ENCODE measurements around the gene C9orf43.
"Not testable (repeated sequence)": the region's sequence is repeated elsewhere in the genome, so short reads cannot be mapped to it uniquely, and the experiment has no call there.

Gene C9orf43

GRCh38 chr9:113410207-113410864 lies at the start of gene C9orf43, which contains the start of gene POLE3:
Gene C9orf43, plus strand, starts transcription at chr9:113410747. Its CDS starts 2,747 bp downstream, at chr9:113413494.
Gene POLE3, minus strand, starts transcription at chr9:113410675. Its CDS starts 382 bp downstream, at chr9:113410293.
- DNase-seq, result peak; percentile 97

GRCh38 chr9:113361304-113362018 lies 49.1 kb upstream of the C9orf43 start:
- no peak for DNase-seq

- DNase-seq, result no peak
Observed at GRCh38 chr9:113363336-113363735, 47.2 kb upstream of the C9orf43 start.

GRCh38 chr9:113364951-113365350 lies 45.6 kb upstream of the C9orf43 start:
- no peak for DNase-seq

- not testable (repeated sequence) for DNase-seq
Observed at GRCh38 chr9:113365652-113366051, 44.9 kb upstream of the C9orf43 start.

GRCh38 chr9:113368348-113368981 lies 42.1 kb upstream of the C9orf43 start:
- no peak for DNase-seq

GRCh38 chr9:113368982-113369854 lies 41.3 kb upstream of the C9orf43 start:
- no peak for DNase-seq

GRCh38 chr9:113369855-113370140 lies 40.7 kb upstream of the C9orf43 start:
- DNase-seq, result no peak

GRCh38 chr9:113370806-113371325 lies 39.7 kb upstream of the C9orf43 start:
- DNase-seq, result no peak

- no peak for DNase-seq
Observed at GRCh38 chr9:113372059-113372458, 38.5 kb upstream of the C9orf43 start.

GRCh38 chr9:113373256-113373655 lies 37.3 kb upstream of the C9orf43 start:
- DNase-seq, result no peak

GRCh38 chr9:113373676-113374392 lies 36.7 kb upstream of the C9orf43 start:
- DNase-seq, result no peak

GRCh38 chr9:113375057-113376023 lies 35.2 kb upstream of the C9orf43 start:
- peak; percentile 15 for DNase-seq

GRCh38 chr9:113376634-113377567 lies 33.6 kb upstream of the C9orf43 start, which contains the start of gene HDHD3:
Gene HDHD3, minus strand, starts transcription at chr9:113376986. Its CDS starts 2,632 bp downstream, at chr9:113374354.
- DNase-seq, result peak; percentile 89

- not testable (repeated sequence) for DNase-seq
Observed at GRCh38 chr9:113379094-113379828, 31.3 kb upstream of the C9orf43 start.

GRCh38 chr9:113379829-113380210 lies 30.7 kb upstream of the C9orf43 start:
- not testable (repeated sequence) for DNase-seq

GRCh38 chr9:113380869-113381378 lies 29.6 kb upstream of the C9orf43 start:
- DNase-seq, result peak; percentile 11

- DNase-seq, result not testable (repeated sequence)
Observed at GRCh38 chr9:113381441-113381840, 29.1 kb upstream of the C9orf43 start.

Data from activated CD4-positive, alpha-beta T cell treated with anti-CD3 and anti-CD28 coated beads, Interleukin-10, Interleukin-2, amounts not matched to agents 100 ng/mL and 50 ng/mL, durations not matched to agents 16 hours and 8 hours (primary cell).